ENCODE results near the gene ERVK3-1. TPM values are rescaled to one million over a fixed set of nuclear protein-coding genes. Genes with fewer than 3 reads are reported as not detected.

Gene ERVK3-1
- total and polyA plus RNA-seq, 2 of the 8 experiments (the other 6 are each of a cell fraction or from before 2014, with no cell fraction given): 29.9 to 31.5 TPM

DNA sequence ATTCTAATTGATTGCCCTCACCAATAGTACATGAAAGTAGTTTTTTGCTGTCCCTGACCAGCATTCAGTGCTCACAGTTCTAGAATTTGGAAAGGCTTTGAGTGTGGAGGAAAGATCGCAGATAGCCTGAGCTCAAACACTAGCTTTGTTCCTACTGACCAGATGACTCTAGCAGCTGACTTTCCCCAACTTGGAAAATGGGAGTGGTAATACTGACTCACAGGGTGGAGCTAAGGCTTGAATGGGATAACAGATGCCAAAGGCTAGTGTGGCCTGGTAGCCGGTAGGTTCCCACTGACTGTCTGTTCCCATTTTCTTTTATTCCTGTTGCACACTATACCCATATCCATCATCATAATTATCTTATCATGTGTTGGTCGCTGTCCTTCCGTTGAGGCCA lies 25.3 kb downstream of the ERVK3-1 start:
- ChIA-PET CTCF (ENCODE audit: partially characterized antibody) (interaction anchor here (0.6 to 4.7 kb wide), 9 partner anchors 9 to 463 kb away, joined by 3 to 30 read pairs (median 5); no protein-coding TSS in a partner anchor), POLR2A (ENCODE audit: partially characterized antibody) (interaction anchor here (1.0 to 1.2 kb wide), 4 partner anchors 12 to 135 kb away, joined by 3 to 6 read pairs (median 5); partner anchors contain the start of gene RNF225)
- Histone ChIP-seq H2AFZ (ENCODE audit: low read length) (no peak overlapping the region), H3K9ac (replicated peaks in 1 of 4; ENCODE audit: extremely low read depth in 1 of 4, low read depth in 3 of 4, low read length in 3 of 4) (no peak overlapping the region), H3K27ac (ENCODE audit: low read depth, low read length) (no peak overlapping the region), H4K5ac (ENCODE audit: insufficient read length, low read depth, low read length) (no peak overlapping the region), H2AK5ac (ENCODE audit: low read depth, low read length) (no peak overlapping the region), H3K23ac (ENCODE audit: insufficient read length) (no peak overlapping the region), H4K91ac (replicated peaks; ENCODE audit: insufficient read length, low read length) (no peak overlapping the region), H2BK12ac (ENCODE audit: low read depth, low read length) (no peak overlapping the region), H4K8ac (ENCODE audit: extremely low read depth, insufficient read depth, low read length) (no peak overlapping the region), H3K23me2 (ENCODE audit: low read depth, low read length) (peaks cover 12% of the 10 kb centered on the region), H3K9me3 (ENCODE audit: insufficient read depth in 2 of 2, low read depth in 1 of 2, low read length in 1 of 2) (no peaks in the 10 kb centered on the region), H4K20me1 (replicated peaks in 1 of 2; ENCODE audit: control insufficient read depth in 1 of 2, insufficient read depth in 2 of 2, low read length in 2 of 2) (peaks cover 0 to 6% of the 10 kb centered on the region in 2 experiments), H3K36me3 (ENCODE audit: control insufficient read depth in 2 of 4, insufficient read depth in 4 of 4, low read length in 3 of 4) (no peaks in the 10 kb centered on the region; a peak in 1 of 8 replicates), H2BK20ac (ENCODE audit: low read length) (no peak overlapping the region), H3K79me2 (ENCODE audit: control insufficient read depth in 1 of 2, insufficient read depth in 2 of 2, low read length in 2 of 2) (peaks cover 0 to 10% of the 10 kb centered on the region in 2 experiments; a peak in 2 of 4 replicates), H3K56ac (replicated peaks; ENCODE audit: insufficient read length, low read depth, low read length) (no peak overlapping the region), H3K14ac (ENCODE audit: insufficient read length) (no peak overlapping the region), H2BK15ac (ENCODE audit: low read length) (no peak overlapping the region), H2BK5ac (ENCODE audit: low read depth, low read length) (no peak overlapping the region), H3K4me2 (ENCODE audit: insufficient read depth in 1 of 2, low read depth in 2 of 2, low read length in 2 of 2) (no peak overlapping the region), H2BK120ac (replicated peaks; ENCODE audit: low read depth, low read length) (no peak overlapping the region), H3K27me3 (replicated peaks in 1 of 4; ENCODE audit: control insufficient read depth in 3 of 4, extremely low read depth in 1 of 4, insufficient read depth in 3 of 4, low read length in 3 of 4) (0 out of 7 replicates have a peak, but pooled peaks cover 0 to 3% (median 0%) of the 10 kb centered on the region in 4 experiments), H3K18ac (ENCODE audit: extremely low read depth, low read length) (no peak overlapping the region), H3K4me1 (replicated peaks in 1 of 4; ENCODE audit: control insufficient read depth in 3 of 4, insufficient read depth in 4 of 4, low read length in 3 of 4) (no peaks in the 10 kb centered on the region), H3K4ac (replicated peaks; ENCODE audit: insufficient read length, low read depth, low read length) (no peak overlapping the region), H3K79me1 (ENCODE audit: low read depth, low read length) (peaks cover 8% of the 10 kb centered on the region), H3K4me3 (ENCODE audit: extremely low read depth in 1 of 4, insufficient read depth in 2 of 4, low read depth in 3 of 4, low read length in 4 of 4) (no peak overlapping the region)
- WGBS, 2 experiments (ENCODE audit: extremely low coverage in 1 of 2, insufficient coverage in 1 of 2, insufficient read length in 1 of 2, insufficient replicate concordance in 2 of 2, low coverage in 1 of 2, low lambda C conversion rate in 2 of 2, missing lambda C conversion rate in 1 of 2): 99% methylated on average over 4 of the region's 4 CpGs; no CpG with 5 or more reads in 1 of the 2 experiments
- DNase-seq (ENCODE audit: low read depth in 1 of 2, low spot score in 2 of 2) (no peak), FAIRE-seq (no peak)
- no peak for TF ChIP-seq ZNF274 (IDR thresholded peaks at IDR 0.05; ENCODE audit: borderline replicate concordance, extremely low read depth, low read length)
- TF ChIP-seq SIRT6 (IDR thresholded peaks at IDR 0.05; ENCODE audit: low read length): no peak
- TF ChIP-seq POLR2AphosphoS5 (IDR thresholded peaks at IDR 0.05; ENCODE audit: low read depth, low read length): no peak
- TF ChIP-seq BRCA1 (IDR thresholded peaks at IDR 0.05; ENCODE audit: low read depth, low read length): no peak
- no peak for TF ChIP-seq ATF3 (IDR thresholded peaks at IDR 0.05; ENCODE audit: insufficient read depth, low read depth, low read length)
- no peak for TF ChIP-seq SP1 (IDR thresholded peaks at IDR 0.05; ENCODE audit: low read depth, low read length)
- no peak for TF ChIP-seq EZH2 (IDR thresholded peaks at IDR 0.05; ENCODE audit: low read depth, low read length, severe bottlenecking)
- TF ChIP-seq CHD2 (IDR thresholded peaks at IDR 0.05; ENCODE audit: low read length): no peak
- TF ChIP-seq RFX5 (IDR thresholded peaks at IDR 0.05; ENCODE audit: borderline replicate concordance, low read depth, low read length): no peak
- no peak for TF ChIP-seq CBX5 (IDR thresholded peaks at IDR 0.05; ENCODE audit: low read depth, low read length)
- TF ChIP-seq E2F6 (IDR thresholded peaks at IDR 0.05): no peak
- TF ChIP-seq SIN3A (conservative IDR thresholded peaks at IDR 0.05 in 1 of 2, IDR thresholded peaks at IDR 0.05 in 1 of 2; ENCODE audit: low read depth in 1 of 2, low read length in 2 of 2): no peak
